RPMI8226 (cell line): ENCODE results near the gene ADORA2B.
"Not testable (repeated sequence)": the region's sequence is repeated elsewhere in the genome, so short reads cannot be mapped to it uniquely, and the experiment has no call there.

Experiments
- DNase-seq: peaks from one replicate; pipeline ENCODE4 v3.0.0-alpha.2; 2015

The ADORA2B gene

GRCh38 chr17:15957206-15957605 is 12.3 kb downstream of the ADORA2B start:
- DNase-seq, result no peak

DNA sequence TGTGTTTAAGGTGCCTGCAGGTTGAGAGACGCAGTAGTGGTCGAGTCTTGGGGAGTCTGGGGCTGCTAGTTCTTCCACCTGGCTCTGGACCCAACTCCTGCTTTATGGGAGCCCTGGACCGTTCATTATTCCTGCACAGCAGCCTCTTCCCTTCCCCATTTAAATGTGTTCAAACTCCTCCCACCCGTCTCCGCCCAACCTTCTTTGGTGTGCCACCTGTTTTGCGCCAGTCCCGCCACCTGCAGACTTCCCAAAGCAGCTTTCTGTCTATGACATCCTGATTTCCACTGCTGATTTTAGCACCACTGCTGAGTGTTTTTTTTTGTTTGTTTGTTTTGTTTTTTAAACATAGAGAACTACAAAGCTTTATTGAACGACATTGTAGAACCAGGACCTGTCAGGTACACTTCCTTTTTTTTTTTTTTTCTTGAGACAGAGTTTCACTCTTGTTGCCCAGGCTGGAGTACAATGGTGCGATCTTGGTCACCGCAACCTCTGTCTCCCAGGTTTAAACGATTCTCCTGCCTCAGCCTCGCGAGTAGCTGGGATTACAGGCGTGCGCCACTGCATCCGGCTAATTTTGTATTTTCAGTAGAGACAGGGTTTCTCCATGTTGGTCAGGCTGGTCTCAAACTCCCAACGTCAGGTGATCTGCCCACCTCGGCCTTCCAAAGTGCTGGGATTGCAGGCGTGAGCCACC is 12.8 kb downstream of the ADORA2B start:
- DNase-seq, result no peak

GRCh38 chr17:15958484-15958854 is 13.5 kb downstream of the ADORA2B start:
- no peak for DNase-seq

- no peak for DNase-seq
These were observed 18.8 kb downstream of the ADORA2B start for GRCh38 chr17:15963670-15964110.

GRCh38 chr17:15965528-15965927 is 20.6 kb downstream of the ADORA2B start:
- DNase-seq, result no peak

DNA sequence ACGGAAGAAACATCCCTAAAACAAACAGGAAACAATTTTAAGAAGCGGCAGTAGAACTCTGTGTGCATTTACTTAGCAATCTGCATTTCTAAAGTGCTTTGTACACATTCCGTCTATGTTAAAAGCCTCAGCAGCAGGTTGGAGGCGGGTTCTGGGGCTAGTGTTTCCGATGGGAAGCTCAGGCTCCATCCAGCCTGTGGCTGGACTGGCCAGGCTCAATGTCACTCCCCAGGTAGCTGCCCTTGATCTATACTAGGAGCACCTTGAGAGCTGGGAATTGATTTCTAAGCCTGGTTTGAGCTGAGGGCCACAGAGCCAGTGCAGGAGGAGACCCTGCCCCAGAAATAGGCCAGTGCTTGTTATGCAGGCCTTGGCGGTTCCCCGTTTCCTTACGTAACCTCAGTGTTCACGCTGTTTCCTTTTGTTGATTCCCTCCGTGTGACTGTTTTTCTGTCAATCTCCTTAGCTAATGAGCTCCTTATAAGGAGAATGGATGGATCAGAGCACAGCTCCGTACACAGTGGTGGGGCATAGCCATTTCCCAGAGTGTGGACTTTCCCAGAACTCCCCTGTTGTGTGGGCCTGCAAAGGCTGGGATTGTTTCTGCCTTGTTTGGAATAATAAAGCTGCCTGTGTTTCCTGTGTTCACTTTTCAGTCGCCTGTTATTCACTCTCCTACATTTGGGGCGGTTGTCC is 21.4 kb downstream of the ADORA2B start:
- no peak for DNase-seq

DNA sequence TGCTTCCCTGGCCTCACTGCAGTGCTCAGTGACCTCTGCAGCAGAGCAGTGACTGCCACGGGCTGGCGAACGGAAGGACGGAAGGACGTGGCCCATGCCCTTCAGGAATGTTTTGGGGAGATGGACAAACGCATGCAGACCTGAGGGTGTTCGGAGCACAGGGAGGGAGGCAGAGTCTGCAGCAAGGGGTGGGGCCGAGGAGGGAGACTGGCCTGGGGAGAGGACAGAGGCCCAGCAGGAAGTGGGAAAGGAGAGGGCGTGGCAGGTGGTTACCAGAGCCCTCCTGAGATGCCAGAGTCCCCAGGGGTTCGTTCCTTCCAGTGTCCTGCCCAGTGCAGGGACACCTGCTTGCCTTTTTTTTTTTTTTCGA is 21.9 kb downstream of the ADORA2B start:
- no peak for DNase-seq

DNA sequence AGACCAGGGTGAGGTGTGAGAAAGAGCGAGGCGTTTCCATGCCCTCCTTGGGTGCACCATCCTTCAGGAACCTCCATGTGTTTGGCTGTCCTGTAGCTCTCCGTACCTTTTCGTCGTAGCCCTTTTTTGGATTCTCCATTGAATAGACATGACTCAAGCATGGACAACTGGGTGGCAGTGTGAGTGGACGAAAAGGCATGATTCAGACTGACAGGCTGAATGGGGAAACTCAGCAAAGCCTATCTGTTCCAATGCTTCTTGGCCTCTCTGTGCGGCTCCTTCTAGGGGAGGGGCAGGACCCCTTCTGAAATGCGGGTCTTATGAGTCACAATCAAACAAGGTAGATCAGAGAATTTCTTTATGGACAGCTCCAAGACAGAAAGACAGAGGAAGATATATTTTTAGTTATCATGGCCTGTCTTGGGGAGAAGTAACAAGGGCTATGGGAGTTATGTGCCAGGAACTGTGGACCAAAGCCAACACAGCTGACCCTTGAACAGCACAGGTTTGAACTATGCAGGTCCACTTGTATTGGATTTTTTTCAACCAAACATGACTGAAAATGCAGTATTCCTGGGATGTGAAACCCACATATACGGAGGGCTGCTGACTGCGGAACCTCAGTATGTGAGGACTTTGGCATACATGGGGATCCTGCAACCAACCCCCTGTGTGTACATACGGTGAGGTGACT is 22.9 kb downstream of the ADORA2B start:
- DNase-seq, result no peak

GRCh38 chr17:15969463-15969862 is 24.5 kb downstream of the ADORA2B start:
- DNase-seq, result no peak

GRCh38 chr17:15970500-15970899 is 25.6 kb downstream of the ADORA2B start:
- DNase-seq, result no peak

- DNase-seq, result no peak
These were observed 26.3 kb downstream of the ADORA2B start for GRCh38 chr17:15971098-15971678.

GRCh38 chr17:15971882-15972281 is 27.0 kb downstream of the ADORA2B start:
- no peak for DNase-seq

DNA sequence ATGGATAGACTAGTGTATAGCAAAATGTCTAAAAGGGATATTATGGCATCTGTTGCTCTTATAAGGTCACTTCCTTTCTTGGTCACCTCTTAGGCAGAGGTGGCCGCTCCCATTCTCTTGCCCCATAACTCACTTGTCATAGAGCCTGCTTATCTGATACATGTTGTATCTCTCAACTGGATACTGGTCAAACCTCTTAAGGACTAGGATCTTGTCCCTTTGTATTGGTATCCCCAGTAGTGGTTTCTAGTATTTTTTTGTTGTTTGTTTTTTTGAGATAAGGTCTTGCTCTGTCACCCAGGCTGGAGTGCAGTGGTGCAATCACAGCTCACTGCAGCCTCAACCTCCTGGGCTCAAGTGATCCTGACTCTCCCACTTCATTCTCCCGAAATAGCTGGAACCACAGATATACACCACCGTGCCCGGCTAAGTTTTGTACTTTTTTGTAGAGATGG is 27.6 kb downstream of the ADORA2B start:
- DNase-seq, result no peak

DNA sequence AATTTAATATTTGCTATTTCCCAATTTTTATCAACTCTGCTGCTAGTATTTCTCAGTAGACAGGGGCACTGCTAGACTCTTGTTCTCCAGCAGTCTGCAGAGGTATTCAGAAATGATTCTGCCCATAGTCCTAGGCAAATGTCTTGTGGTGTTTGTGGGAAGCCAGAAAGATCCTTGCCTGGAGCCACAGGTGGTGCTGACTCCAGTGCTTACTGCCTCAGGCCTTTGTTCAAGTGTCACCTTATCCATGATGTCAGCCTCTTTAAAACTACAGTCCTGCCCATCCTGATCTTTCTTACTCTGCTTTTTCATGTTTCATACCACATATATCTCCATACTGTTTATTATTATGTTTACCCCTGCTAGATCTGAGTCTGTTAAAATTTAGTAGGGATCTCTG is 28.1 kb downstream of the ADORA2B start:
- no peak for DNase-seq

- DNase-seq, result no peak
These were observed 28.9 kb downstream of the ADORA2B start for GRCh38 chr17:15973834-15974233.

DNA sequence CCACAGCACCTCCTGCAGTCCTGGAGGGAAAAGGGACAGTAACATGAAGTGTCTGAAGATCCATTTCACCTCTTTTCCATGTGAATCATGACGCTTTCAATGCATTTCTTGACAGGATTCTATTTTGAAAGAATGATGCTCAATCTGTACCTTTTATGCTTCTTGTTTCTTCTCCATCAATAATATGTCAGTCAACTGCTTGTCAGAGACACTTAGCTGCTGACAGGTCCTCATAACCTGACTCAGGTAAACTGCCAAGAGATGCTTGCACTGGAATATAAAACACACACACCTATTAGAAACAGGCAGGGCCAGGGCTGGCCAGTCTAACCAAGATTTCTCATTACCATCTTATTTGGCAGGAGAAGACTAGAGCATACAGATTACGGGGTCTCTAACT is 33.0 kb downstream of the ADORA2B start:
- DNase-seq, result no peak

DNA sequence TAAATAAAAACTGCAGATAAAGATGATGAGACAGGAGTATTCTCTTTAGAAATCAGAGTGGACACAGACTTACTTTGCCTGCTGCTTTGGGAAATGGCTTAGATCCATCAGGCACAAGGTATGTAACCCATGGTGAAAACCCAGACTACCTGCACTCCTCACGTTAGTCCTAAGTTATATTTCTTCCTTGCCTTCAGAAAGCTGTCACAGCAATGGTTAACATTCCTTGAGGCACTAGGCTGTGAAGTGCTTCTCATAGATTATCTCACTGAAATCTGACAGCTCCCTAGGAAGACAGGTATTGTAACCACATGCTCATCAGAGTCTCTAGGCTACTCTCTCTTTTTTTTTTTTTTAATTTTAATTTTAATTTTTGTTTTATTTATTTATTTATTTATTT is 33.7 kb downstream of the ADORA2B start:
- no peak for DNase-seq

- not testable (repeated sequence) for DNase-seq
These were observed 34.1 kb downstream of the ADORA2B start for GRCh38 chr17:15979013-15979412.

DNA sequence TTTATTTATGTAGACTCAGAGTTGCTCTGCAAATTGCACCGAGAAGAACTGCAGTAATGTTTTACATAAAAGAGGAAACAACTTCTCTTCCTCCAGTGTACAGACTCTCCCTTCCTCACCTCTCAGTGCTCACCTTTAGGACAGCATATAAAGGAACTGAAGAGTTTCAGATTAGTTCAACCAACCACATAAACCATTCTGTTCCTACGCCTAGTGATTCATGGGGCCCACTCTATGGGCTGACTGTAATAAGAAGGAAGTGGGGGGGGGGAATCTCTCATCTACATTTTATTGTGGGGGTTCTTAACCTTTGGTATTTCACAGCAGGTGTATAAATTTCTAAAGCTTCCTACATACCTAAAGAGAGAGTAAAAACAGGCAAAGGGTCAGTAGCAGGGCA is 36.3 kb downstream of the ADORA2B start:
- no peak for DNase-seq

- DNase-seq, result no peak
These were observed 37.0 kb downstream of the ADORA2B start for GRCh38 chr17:15981646-15982580.

DNA sequence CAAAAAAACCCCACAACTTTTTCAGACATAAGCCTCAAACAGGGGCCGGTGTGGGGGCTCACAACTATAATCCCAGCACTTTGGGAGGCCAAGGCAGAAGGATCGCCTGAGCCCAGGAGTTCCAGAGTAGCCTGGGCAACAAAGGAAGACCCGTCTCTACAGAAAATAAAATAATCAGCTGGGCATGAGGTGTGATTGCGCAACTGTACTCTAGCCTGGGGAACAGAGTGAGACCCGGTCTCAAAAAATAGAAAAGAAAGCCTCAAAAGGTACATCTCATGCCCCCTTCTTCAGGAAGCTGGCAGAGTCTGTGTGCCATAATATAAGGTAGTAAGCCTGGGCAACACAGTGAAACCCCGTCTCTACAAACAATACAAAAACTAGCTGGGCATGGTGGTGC is 51.4 kb downstream of the ADORA2B start:
- no peak for DNase-seq

GRCh38 chr17:15998031-15998562 is 53.2 kb downstream of the ADORA2B start:
- DNase-seq, result no peak
